Activated T-helper 1 cell treated with anti-CD3 and anti-CD28 coated beads, Interleukin-2, amount 50 U/mL, for 16 hours (primary cell): ENCODE results near the gene TTC39C.

ENCODE experiments used
- DNase-seq, 2 donors: peaks; one replicate each; pipeline ENCODE4 v3.0.0-alpha.2; 2020; ENCODE audit warnings: low read depth in 1 of 2, low spot score in 1 of 2

The TTC39C gene

DNA sequence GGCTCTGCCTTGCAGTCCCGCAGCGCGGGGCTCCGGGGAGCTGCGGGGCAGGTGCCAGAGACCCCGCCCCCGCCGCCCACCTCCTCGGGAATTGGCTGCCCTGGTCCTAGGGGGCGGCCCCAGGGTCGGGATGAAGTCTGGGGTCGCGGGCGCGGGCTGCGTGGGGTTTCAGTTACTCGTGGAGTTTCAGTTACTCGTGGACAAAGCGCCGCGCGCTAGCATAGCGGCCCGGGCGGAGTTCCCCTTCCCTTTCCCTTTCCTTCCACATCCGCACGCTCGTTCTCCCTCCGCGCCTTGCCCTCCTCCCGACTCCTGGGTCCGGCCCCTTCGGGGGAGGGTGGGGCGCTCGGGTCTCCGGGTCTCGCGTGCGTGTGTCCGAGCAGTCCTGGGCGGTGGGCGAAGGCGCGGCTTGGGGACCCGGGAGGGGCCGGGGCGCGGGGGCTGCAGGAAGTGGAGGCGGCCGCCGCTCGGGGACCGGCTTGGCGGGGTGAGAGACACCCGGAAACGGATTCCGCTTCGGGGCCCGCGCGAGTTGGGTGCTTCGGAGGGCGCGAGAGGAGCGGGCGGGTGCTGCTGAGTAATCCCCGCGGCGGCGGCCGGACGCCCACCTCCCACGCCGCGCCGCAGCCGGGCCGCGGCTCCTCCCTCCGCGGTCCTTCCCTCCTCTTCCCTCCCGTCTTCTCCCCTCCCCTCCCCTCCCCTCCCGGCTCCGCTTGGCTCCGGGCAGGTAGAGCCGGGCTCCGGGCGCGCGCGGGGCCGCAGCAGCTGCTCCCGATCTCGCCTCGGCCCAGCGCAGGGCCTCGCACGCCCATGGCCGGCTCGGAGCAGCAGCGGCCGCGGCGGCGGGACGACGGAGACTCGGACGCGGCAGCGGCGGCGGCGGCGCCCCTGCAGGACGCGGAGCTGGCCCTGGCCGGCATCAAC, at the start of gene TTC39C:
Gene TTC39C (plus strand): TSS at position 693 of the 924 bp plus-strand sequence. CDS start 118 bp downstream, at position 811.
- peak; percentile 65 to 77 for DNase-seq

DNA sequence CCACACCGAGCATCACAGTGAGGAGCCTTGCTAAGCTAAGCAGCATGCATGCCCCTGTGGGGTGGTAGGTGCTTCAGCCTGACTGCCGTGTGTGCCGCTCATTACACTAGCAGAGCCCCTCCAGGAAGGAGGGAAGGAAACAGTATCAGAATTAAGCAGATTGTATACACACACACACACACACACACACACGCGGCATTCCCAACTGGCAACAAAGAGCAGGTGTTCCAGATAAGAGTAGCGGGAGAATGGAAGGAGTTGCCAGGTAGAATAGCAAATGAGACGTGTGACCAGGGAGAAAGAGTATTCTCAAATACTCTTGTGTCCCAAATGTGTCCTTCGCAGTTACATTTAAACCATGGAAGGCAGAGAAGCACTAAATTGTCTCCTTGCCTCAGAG, 47.6 kb upstream of the TTC39C start:
- DNase-seq = no peak

DNA sequence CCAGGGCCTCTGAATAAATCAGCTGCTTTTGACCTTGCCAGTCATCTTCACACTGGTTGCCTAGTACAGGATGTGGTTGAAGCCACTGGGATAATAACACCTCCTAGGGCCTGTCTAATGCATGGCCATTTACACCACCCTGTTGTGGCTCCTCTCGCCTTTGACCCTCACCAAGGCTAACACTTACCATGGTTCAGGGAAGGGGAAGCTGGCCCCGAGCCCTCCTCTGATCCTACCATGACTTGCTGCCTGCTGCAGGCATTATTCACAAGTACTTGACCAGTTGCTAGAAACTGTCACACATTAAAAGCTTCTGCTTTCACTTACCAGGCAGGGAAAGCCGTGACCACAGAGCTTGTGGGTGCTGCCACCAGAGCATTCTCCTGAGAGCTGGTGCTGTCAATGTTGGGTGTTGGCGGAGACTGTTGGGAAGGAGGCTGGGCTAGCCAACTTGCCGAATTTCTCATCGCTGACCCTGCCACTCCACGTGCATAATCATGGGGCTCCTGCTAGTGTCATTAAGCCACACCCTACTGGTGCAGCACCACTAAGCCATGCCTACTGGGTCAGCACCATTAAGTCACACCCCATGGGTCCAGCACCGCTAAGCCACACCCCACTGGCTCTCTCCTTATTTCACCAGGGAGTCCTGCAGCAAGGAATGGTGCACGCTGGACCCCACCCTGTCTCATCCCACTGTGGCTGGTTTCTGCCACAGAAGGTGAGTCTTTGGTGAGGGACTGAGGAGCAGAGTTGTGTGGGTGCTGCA, 47.0 kb upstream of the TTC39C start:
- no peak for DNase-seq

DNA sequence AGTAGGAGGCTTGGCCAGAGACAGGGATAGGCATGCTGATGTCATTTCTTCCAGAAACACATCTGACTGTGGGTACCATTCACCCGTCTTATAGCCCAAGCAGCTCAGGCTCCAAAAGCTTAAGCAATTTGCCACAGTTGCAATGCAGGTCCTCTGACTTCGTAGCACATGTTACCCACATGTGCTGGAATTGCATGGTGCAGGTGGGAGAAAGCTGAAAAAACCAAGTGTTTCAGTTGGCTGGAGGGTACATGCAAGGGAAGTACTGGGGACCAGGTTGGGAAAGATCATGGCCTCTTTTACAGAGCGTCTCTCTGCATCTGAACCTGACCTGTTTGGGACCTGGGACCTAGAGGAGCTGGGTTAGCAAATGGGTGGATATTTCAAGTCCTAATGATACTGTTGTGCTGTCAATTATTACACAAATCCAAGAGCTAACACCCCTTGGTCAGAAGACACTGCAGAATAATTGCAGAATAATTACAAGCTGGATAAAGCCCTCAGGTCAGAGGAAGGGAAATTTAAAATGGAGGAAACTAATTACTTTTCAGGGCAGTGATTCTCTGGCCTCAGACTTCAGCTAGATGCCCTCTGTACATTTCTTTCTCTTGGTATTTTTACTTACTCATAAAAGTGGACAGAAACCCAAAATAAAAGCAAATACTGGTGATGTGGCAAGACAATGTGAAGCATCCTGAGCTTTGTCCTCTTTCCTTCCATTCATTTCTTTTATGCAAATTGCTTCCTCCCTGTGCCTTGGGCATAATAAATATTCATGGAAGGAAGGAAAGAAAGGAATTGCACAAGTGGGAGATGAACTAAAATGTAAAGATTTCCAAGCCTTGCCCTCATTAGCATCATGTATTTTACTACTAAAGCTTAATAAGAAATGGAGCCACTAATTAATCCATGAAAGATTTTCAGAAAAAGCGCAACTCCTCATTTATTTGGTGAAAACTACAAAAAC, 45.6 kb upstream of the TTC39C start:
- no peak for DNase-seq

DNA sequence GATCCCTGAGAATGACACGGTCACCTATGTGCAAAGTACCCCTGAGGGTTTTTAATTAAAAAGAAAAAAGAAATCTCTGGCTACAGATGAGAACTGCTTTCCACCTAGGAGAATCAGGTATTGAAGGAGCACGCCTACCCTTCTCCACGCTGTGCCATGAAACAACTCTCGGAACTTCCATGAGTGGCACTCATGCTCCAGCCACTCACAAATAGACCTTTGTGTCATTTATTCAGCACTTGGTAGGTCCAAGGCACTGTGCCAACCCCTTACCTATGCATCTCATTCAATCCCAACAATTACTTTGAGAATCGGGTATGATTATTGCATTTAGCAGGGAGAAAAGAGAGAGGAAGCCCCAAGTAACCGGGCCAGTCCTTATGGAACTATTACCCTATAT, 44.9 kb upstream of the TTC39C start:
- DNase-seq = no peak

DNA sequence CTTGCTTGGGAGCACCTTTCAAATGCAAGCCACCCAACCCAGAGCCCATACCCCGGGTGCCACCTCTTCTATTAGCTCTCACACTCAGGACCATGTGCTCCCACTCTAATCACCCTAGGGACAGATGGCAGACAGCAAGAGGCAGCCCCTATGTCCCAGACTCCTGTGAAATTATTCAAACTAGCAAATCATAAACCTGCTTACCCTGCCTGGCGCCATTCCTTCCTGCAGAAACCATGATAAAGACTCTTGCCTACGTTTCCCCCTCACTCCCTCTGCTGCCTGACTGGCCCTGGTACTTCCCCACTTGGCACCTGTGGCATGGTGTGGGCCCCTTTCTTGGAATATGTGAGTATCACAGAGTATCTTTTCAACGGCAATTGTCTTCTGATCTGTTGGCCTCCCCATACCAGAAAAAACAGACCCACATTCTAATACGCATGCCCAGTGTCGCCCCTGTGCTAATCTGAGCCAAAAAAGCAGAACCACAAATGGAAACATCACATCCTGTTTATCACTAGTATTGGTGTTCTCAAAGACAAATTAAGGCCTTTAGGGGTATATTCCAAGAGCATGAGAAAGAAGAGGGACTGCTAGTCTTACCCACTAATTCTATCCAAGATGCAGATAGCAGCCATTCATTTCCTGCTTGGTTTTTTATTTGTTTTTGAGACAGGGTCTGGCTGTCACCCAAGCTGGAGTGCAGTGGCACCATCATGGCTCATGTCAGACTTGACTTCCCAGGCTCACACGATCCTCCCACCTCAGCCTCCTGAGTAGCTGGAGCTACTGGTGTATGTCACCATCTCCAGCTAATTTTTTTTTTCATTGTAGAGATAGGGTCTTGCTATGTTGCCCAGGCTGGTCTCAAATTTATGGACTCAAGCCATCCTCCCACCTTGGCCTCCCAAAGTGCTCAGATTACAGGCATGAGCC, 44.1 kb upstream of the TTC39C start:
- DNase-seq = peak; percentile 33 to 42

DNA sequence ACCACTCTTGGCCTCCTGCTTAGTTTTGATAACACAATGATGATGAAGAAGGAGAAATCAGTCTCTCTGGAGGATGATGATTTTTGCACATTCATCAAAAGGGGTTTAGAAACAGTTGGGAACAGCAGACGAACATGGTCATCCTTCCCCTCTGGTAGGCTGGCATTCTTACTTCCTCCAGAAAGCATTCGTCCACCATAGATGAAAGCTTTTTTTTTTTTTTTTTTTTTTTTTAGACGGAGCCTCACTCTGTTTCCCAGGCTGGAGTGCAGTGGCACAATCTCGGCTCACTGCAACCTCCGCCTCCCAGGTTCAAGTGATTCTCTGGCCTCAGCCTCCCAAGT, 43.5 kb upstream of the TTC39C start:
- no peak for DNase-seq

DNA sequence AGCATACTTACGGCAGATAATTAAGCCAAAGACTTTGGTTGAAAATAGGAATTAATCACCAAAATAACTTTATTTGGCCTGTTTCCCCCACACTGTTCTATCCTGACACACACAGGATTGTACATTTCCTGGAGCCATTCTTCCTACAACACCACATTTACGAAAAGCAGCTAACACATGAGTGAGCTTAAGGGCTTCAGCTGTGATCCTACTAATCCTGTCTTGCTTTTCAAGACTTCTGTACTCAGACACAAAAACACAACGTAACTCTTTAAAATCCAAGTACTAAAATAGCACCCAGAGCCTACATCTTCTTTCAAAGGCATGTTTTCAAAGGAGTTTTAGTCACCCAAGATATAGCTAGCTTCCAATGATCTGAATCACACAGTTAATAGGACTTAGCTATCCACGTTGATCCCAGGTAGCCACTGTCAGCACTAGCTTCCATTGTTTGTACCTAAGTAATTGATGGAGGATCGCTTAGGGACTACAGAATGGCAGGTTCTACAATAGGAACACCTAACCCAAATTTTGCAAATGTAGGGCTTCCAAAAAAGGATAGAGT, 42.8 kb upstream of the TTC39C start:
- DNase-seq = no peak

DNA sequence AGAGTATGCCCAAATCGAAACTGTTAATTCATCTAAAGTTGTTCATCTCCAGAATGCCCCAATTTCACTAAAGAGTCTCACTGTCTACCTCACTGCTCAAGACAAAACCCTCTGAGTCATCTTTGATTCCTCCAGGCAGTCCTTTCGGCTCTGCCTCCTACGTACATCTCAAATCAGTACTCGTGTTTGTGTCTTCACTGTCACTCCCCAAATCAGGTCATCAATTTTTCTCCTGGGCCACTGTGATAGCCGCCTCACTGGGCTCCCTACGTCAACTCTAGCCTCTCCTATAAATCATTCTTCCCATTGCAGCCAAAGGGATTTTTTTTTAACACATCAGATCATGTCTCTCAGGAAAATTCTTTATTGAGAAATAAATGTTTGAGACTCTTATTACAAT, 42.1 kb upstream of the TTC39C start:
- peak in 1 of 2 donors; percentile 16 for DNase-seq

DNA sequence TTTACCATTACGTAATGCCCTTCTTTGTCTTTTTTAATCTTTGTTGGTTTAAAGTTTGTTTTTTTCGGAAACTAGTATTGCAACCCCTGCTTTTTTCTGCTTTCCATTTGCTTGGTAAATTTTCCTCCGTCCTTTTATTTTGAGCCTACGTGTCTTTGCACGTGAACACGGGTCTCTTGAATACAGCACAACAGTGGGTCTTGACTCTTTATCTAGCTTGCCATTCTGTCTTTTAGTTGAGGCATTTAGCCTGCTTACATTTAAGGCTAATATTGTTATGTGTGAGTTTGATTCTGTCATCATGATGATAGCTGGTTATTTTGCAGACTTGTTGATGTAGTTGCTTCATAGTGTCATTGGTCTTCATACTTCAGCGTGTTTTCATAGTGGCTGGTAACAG, 37.5 kb upstream of the TTC39C start:
- no peak for DNase-seq

DNA sequence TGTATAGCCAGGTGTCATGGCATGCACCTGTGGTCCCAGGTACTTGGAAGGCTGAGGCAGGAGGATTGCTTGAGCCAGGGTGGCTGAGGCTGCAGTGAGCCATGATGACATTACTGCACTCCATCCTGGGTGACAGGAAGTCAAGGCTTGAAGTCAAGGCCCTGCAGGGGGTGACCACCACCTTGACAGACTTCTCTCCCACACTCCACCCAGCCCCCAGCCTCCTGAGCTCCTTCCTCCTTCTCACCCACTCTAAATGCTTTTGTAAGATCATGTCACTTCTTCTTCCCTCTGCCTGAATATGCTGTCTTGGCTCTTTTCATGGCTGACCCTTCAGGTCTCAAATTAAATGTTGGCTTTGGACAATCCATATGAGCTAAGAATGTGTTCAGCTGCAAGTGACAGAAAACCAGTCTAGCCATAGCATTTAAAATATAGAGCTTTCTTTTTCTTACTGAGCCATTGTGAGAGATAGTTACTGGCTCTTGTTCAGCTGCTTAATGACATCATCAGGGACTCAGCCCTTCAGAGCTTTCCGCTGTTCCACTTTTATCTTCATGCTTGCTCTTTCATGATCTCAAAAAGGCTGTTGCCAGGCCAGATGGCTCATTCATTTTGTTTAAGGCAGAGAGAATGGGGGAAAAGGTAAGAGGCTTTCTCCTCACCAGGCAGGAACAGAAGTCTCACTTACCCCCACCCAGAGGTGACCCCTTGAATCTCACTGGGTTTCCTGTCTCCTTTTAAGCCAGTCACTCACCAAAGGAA, 36.7 kb upstream of the TTC39C start:
- DNase-seq = no peak

DNA sequence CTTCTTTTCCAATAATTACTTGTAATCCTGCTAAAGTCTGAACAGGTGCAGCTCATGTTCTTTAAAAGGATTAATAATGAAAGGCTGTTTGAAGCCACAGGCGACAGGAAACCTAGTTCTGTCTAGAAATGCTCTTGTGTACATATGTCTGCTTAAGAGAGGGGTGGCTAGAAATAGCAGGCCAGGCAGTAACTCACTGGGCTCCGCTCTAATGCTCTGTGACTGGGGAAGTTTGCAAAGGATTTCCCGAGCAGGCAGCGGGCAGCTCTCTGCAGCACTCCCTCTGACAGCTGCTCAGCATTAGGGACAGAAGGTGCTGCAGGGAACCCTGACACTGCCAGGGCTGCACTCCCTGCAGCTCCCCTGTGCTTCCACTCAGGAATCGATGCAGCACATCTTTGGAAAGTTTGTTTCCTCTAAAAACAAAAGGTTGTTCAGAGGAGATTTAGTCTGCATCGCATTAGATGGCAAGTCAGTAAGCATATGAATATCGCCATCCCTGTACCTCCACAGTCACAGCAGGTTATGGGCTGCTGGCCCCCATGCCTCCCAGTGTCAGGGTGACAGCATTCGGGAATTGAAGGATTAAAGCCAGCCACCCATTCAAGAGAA, 33.1 kb upstream of the TTC39C start:
- DNase-seq = no peak

DNA sequence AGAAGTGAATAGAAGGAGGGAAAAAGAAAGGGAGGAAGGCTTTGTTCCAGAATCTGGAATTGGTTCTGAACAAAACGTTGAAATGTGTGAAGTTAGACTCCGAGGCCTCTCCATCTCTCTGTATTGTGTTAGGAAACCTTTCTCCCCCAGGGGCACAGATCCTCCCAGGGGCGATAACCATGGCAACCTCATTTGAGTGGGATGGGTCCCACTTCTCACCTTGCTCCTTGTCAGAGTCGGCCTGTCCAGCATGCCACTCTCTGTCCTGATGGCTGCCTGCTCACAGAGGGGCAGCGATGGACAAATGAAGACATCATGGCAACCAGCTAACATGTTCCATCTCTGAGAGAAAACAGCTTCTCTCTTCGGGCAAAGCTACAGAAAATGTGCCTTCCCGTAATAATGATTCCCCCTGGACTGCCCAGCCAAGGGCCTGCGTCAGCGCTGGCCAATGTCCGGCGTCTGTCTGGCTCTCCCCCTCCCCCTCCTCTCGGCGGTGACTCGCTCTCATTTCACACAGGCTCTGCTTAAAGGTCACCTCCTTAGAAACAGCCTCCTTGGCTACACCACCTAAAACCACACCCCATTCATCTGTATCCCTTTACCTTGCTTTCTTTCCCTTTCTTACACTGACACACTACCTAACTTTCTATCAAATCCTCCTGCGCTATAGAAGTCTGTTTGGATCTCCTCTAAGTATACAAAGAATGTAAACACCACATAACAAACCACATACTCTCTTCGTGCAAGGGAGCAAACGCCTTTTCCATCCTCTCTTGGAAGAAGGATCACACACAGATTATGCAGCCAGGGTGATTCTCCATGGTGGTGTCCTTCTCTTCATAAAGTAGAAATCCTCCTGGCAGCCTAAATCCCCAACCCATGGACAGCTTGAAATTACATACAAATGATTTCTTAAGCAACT, 32.1 kb upstream of the TTC39C start:
- DNase-seq = no peak

DNA sequence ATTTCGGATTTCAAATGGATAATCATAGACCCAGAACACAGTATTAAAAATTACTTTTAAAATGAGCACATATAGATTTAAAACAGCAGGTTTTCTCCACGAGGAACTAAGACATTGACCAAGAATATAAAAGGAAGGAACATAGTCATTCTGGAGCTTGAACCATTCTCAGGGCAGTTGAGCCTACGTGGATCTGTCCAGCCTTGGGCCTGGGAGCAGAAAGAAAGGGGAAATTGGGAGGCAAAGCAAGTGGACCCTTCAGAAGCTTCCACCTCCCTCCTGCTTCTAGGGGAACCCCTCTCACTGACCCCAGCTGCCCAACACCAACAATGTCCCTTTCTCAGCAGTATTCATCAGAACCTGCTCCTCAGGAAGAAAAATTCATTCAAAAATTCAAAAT, 31.4 kb upstream of the TTC39C start:
- no peak for DNase-seq

DNA sequence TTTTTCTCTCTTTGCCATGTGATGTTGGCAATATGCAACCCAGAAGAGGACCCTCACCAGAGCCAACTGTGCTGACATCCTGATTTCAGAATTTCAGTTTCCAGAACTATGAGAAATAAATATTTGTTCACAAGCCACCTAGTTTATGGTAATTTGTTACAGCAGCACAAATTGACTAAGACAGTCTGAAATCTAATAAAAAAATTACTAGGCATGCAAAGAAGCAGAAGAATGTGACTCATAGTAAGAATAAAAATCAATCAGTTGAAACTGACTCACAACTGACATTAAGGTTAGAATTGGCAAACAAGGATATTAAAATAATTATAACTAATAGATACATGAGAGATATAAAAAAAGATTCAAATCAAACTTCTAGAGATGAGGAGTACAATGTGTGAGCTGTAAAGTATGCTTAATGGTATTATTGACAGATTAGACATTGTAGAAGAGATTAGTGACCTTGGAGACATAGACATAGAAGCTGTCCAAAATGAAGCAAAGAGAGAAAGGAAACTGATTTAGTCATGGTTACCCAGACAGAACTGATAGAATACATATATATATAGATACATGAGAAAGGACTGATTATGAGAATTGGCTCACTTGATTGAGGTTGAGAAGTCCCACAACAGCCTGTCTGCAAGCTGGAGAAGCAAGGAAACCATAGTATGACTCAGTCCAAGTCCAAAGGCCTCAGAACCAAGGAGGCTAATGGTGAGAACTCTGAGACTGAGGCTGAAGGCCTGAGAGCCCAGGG, 27.8 kb upstream of the TTC39C start:
- DNase-seq = no peak

DNA sequence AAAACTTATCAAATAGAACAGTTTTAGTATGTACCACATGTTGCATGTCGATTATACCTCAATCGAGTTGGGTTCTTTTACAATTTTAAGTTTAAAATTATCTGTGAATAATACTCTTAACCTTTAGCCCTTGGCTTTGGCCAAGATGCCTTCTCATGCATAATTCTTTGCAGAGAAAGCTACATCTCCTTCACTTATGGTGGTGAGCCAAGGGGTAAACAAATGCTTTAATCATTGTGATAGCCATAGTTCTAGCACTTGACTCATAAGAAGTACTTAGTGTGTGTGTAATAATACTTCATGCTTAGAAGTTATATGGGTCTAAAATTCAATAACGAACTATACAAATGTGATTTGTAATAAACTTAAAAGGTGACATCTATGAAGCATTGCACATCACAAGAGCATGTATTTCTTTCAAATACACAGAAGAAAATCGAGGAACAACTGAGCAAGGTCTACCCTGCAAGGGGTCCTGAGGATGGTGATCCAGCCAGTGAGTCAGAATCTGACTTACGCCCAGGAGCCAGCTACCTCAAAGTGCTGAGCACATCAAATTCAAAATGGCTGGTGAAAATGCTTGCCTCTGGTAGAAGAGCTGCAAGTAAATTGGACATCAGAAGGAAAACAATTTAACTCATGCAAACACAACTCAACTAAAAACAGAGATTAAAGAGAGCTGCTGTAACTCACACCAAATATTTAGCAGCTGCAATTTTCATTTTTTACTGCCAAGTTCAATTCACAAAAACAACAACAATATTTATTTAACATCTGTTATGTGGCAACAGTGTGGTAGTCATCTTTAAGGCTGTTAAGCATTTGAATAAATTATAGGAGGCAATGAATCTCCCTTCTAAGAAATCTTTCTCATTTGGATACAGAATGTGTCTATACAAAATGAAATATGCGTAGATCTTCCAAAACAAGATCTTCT, 23.8 kb upstream of the TTC39C start:
- no peak for DNase-seq
